GM21723 (cell line): Measurements from ENCODE around the gene ZNF236.
A peak's percentile ranks its signal among the peaks of the same experiment; 100 is the strongest.

Experiments used
- ATAC-seq: cut with Tn5 transposase; IDR thresholded peaks from one replicate; pipeline ENCODE4 v1.9.1; 2021; ENCODE audit warnings: mild to moderate bottlenecking, moderate library complexity; ENCODE audit not compliant: unreplicated experiment

Gene ZNF236

GRCh38 chr18:76970770-76971559 is 148.6 kb downstream of the ZNF236 start:
- ATAC-seq = no peak

GRCh38 chr18:76972241-76972640 is 149.9 kb downstream of the ZNF236 start:
- ATAC-seq = no peak

GRCh38 chr18:76972846-76973519 is 150.6 kb downstream of the ZNF236 start:
- no peak for ATAC-seq

- no peak for ATAC-seq
Observed at GRCh38 chr18:76973520-76974266, 151.3 kb downstream of the ZNF236 start.

- ATAC-seq = no peak
Observed at GRCh38 chr18:76974386-76974785, 152.0 kb downstream of the ZNF236 start.

- no peak for ATAC-seq
Observed at GRCh38 chr18:76975577-76976110, 153.3 kb downstream of the ZNF236 start.

GRCh38 chr18:76977108-76977621 is 154.8 kb downstream of the ZNF236 start:
- ATAC-seq = no peak

GRCh38 chr18:76977684-76978232 is 155.4 kb downstream of the ZNF236 start:
- ATAC-seq = no peak

- no peak for ATAC-seq
Observed at GRCh38 chr18:76978616-76979015, 156.3 kb downstream of the ZNF236 start.

- ATAC-seq = no peak
Observed at GRCh38 chr18:76979111-76979751, 156.9 kb downstream of the ZNF236 start.

GRCh38 chr18:76979906-76980305 is 157.5 kb downstream of the ZNF236 start:
- ATAC-seq = no peak

- ATAC-seq = peak; percentile 22
Observed at GRCh38 chr18:76980663-76981395, 158.5 kb downstream of the ZNF236 start.

GRCh38 chr18:76981396-76981968 is 159.1 kb downstream of the ZNF236 start:
- peak; percentile 55 for ATAC-seq

- ATAC-seq = no peak
Observed at GRCh38 chr18:76982038-76982437, 159.7 kb downstream of the ZNF236 start.

GRCh38 chr18:76982841-76983583 is 160.7 kb downstream of the ZNF236 start:
- ATAC-seq = peak; percentile 87

GRCh38 chr18:76983613-76984051 is 161.3 kb downstream of the ZNF236 start:
- no peak for ATAC-seq

GRCh38 chr18:76984193-76985155 is 162.1 kb downstream of the ZNF236 start:
- ATAC-seq = no peak
